Heart left ventricle (tissue), 16 donors: ENCODE results near the gene WDTC1. TPM values are rescaled to one million over a fixed set of nuclear protein-coding genes. Genes with fewer than 3 reads are reported as not detected.

Experiments
- ATAC-seq, 4 donors: fragments of 200-7000 bp; cut with Tn5 transposase; one replicate each; pipeline ENCODE4 v1.9.1; 2020 to 2022; ENCODE audit warnings: moderate library complexity in 4 of 4, mild to moderate bottlenecking in 3 of 4, moderate number of reproducible peaks in 1 of 4
- DNase-seq, 5 donors: peaks; one replicate each; pipeline ENCODE4 v3.0.0-alpha.2; 2020
- H3K27ac ChIP-seq, 12 donors: fragments of 200-600 bp; sonication (generic) in 4 of 12; one replicate each; pipeline versions ENCODE4 v1.5.0 to v1.8.0; 2016 to 2022; ENCODE audit warnings: mild to moderate bottlenecking in 2 of 12
- H3K27me3 ChIP-seq, 9 donors: fragments of 200-600 bp; sonication (generic) in 2 of 9; one replicate each; pipeline versions ENCODE4 v1.5.1 to v1.8.0; 2016 to 2022; ENCODE audit warnings: mild to moderate bottlenecking in 3 of 9
- H3K36me3 ChIP-seq, 9 donors: fragments of 200-600 bp; sonication (generic) in 2 of 9; one replicate each; pipeline versions ENCODE4 v1.5.0 to v1.8.0; 2018 to 2022; ENCODE audit warnings: mild to moderate bottlenecking in 2 of 9
- H3K4me1 ChIP-seq, 12 donors: fragments of 200-600 bp; sonication (generic) in 4 of 12; one replicate each; pipeline versions ENCODE4 v1.5.0 to v1.8.0; 2016 to 2022; ENCODE audit warnings: mild to moderate bottlenecking in 3 of 12
- H3K4me3 ChIP-seq, 12 donors: fragments of 200-600 bp; sonication (generic) in 4 of 12; one replicate each; pipeline versions ENCODE4 v1.5.0 to v1.8.0; 2017 to 2022; ENCODE audit warnings: mild to moderate bottlenecking in 9 of 12, moderate library complexity in 4 of 12
- H3K9me3 ChIP-seq, 12 donors: fragments of 200-600 bp; sonication (generic) in 4 of 12; one replicate each; pipeline versions ENCODE4 v1.5.0 to v1.8.0; 2016 to 2022; ENCODE audit warnings: mild to moderate bottlenecking in 1 of 12
- POLR2A ChIP-seq, 2 donors: fragments of 450-650 bp; IDR thresholded peaks; one replicate each; pipeline ENCODE4 v1.6.1; 2017; ENCODE audit warnings: antibody characterized with exemption in 2 of 2, mild to moderate bottlenecking in 2 of 2, moderate library complexity in 2 of 2
- WGBS, 4 donors: extraction: QIAGEN DNeasy Blood & Tissue Kit in 2 of 4; methylation state at CpG; one replicate each; pipeline versions ENCODE4 v1.1.5 to v1.1.7; 2013 to 2018; 5-methylcytosine and 5-hydroxymethylcytosine counted together
- intact Hi-C, 10 donors: fragments of 100-400 bp; cut with DNase I; formaldehyde crosslinking; loops; one replicate each; pipeline versions ENCODE4 v1.11.1 to v1.14.2; 2022
- polyA plus RNA-seq, 2 donors: library from polyadenylated mRNA; stranded (reverse); fragments of 200-250 nt; gene quantifications; one replicate each; pipeline ENCODE4 v1.2.3, GENCODE V29; 2013
- total RNA-seq, 9 donors: library from RNA; depleted of rRNA in 2 of 9; stranded (reverse); fragments of >200 nt in 2 of 9; fragmentation: NEBNext Ultra II Directional in 3 of 9; extraction: Animal tissue kit (Norgen Biotek cat#: 25700) in 3 of 9; gene quantifications; one replicate each; pipeline versions ENCODE4 v1.1.0 to v1.2.4, GENCODE V29; 2016 to 2023
- TF ChIP-seq, protein P1 (sequence below), 12 donors: fragments of 200-600 bp; sonication (generic) in 4 of 12; IDR thresholded peaks; one replicate each; pipeline versions ENCODE4 v1.5.0 to v1.8.0; 2018 to 2022; ENCODE audit warnings: antibody characterized with exemption in 12 of 12, mild to moderate bottlenecking in 5 of 12
- donor health status: ischemic (EF 13 %, LVEDD 7.1; RV severe dilation, severe dysfunction).
- donor health status: healthy with polysubstance abuse.
- donor health status: DM: no; HTN: yes; CAD: no.
- donor health status: DM: no; HTN: no; CAD: no.
- donor health status: ischemic (EF 25% LVEDD 6.9; RV normal size, moderate dysfunction).
- donor health status: ischemic (EF 25% LVEDD 5.7; RV mildly dilated, moderate dysfunction).
- donor health status: healthy.
- donor health status: DM: yes; HTN: yes; CAD: no.
- donor health status: ischemic (EF 35%, LVEDD 5.7; RV mildly dilated, moderate dysfunction).
- donor health status: nonischemic (EF 11% LVEDD 7.7; RV severe dilation, severe dysfunction).
- donor health status: DM: yes; HTN: yes; CAD: no.
- donor health status: PGD.
- donor health status: ischemic (EF 29% LVEDD 5.4; RV normal size, mild dysfunction).
- donor health status: nonischemic (EF 23%, LVEDD 6.1; RV moderate dilation, normal function).

Gene WDTC1
- total and polyA plus RNA-seq, 11 donors: 30.8 to 94.5 (median 59.6) TPM

DNA sequence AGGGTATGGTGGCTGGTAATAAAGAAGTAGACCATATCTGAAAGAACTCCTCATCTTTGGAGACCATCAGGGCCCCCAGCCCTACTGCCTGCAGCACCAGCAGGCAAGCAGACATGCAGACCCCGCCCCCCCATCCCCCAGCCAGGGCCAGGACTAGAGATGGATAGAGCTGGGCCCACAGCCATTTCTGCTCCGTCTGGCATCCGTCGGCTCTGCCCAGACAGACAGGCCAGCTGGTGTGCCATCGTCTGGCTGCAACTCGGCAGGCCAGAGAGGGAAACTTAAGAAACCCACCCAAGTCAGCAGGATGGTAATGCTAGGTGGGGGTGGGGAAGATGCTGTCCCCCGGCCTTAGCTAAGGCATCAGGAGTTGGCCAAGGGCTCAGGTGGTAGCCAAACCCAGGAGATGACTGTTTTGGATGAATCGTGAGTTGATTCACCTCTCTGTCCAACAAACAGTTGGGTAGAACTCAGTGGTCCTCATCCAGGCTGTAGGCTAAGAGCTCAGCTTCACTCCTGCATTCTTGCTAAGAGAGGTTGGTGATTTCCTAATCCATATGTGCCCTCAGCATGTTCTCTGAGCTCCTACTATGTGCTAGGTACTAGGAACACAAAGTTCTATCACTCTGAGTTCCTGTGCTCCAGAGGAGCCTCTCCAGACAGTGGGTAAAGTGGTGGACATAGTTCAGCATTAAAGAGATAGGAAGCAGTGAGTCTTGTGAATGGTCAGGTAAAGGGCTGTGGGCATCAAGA lies 64.4 kb downstream of the WDTC1 start:
- TF ChIP-seq, protein P1, sequence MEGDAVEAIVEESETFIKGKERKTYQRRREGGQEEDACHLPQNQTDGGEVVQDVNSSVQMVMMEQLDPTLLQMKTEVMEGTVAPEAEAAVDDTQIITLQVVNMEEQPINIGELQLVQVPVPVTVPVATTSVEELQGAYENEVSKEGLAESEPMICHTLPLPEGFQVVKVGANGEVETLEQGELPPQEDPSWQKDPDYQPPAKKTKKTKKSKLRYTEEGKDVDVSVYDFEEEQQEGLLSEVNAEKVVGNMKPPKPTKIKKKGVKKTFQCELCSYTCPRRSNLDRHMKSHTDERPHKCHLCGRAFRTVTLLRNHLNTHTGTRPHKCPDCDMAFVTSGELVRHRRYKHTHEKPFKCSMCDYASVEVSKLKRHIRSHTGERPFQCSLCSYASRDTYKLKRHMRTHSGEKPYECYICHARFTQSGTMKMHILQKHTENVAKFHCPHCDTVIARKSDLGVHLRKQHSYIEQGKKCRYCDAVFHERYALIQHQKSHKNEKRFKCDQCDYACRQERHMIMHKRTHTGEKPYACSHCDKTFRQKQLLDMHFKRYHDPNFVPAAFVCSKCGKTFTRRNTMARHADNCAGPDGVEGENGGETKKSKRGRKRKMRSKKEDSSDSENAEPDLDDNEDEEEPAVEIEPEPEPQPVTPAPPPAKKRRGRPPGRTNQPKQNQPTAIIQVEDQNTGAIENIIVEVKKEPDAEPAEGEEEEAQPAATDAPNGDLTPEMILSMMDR (IDR thresholded peaks at IDR 0.05): no peak
- no peak for TF ChIP-seq POLR2A (IDR thresholded peaks at IDR 0.05)
- Histone ChIP-seq H3K36me3 (peaks cover 0 to 82% (median 67%) of the 10 kb centered on the region in 9 donors), H3K27ac (peak overlapping the region; percentile 48 to 94 (median 79)), H3K4me1 (peaks cover 3 to 44% (median 31%) of the 10 kb centered on the region in 12 donors), H3K4me3 (no peak overlapping the region), H3K27me3 (no peaks in the 10 kb centered on the region), H3K9me3 (no peaks in the 10 kb centered on the region)
- intact Hi-C loops: loop anchor here in 6 of 10 donors (1.0 to 10.0 kb wide), 6 partner anchors 95 to 368 kb away; no protein-coding TSS in a partner anchor
- peak in 1 of 5 donors; percentile 38 for DNase-seq
- 59 to 62% (median 60%) methylated on average over 7 to 8 of the region's 8 CpGs for WGBS, 4 donors
- no peak for ATAC-seq

- H3K36me3 ChIP-seq: peaks cover 0 to 82% (median 67%) of the 10 kb centered on the region in 9 donors
- intact Hi-C loops: loop anchor here (1.0 to 10.0 kb wide), 12 partner anchors 55 to 368 kb away; partner anchors contain the start of gene GPR3 (in 2 of the 10)
- H3K27ac ChIP-seq: peak overlapping the region; percentile 48 to 94 (median 79)
- no peaks in the 10 kb centered on the region for H3K27me3 ChIP-seq
- 34 to 48% (median 46%) methylated on average over 14 of the region's 14 CpGs for WGBS, 4 donors
- ATAC-seq (peak; percentile 63 to 72 (median 69)), DNase-seq (peak; percentile 55 to 82 (median 75))
- no peak overlapping the region for H3K4me3 ChIP-seq
- H3K4me1 ChIP-seq: peaks cover 3 to 44% (median 31%) of the 10 kb centered on the region in 12 donors
- H3K9me3 ChIP-seq: no peaks in the 10 kb centered on the region
- TF ChIP-seq, protein P1 (IDR thresholded peaks at IDR 0.05): no peak
- no peak for TF ChIP-seq POLR2A (IDR thresholded peaks at IDR 0.05)
These were observed 65.2 kb downstream of the WDTC1 start for GRCh38 chr1:27299385-27300271.

- DNase-seq (peak; percentile 75 to 92 (median 83)), ATAC-seq (peak; percentile 77 to 87 (median 85))
- Histone ChIP-seq H3K4me3 (no peak overlapping the region), H3K4me1 (peaks cover 3 to 44% (median 31%) of the 10 kb centered on the region in 12 donors), H3K36me3 (peaks cover 0 to 82% (median 66%) of the 10 kb centered on the region in 9 donors), H3K27ac (peak overlapping the region; percentile 48 to 94 (median 79)), H3K27me3 (no peaks in the 10 kb centered on the region), H3K9me3 (no peaks in the 10 kb centered on the region)
- 29 to 34% (median 32%) methylated on average over 5 of the region's 5 CpGs for WGBS, 4 donors
- intact Hi-C loops: loop anchor here (1.0 to 10.0 kb wide), 11 partner anchors 54 to 367 kb away; partner anchors contain the start of gene GPR3 (in 2 of the 10)
- no peak for TF ChIP-seq POLR2A (IDR thresholded peaks at IDR 0.05)
- TF ChIP-seq, protein P1 (IDR thresholded peaks at IDR 0.05): peak; percentile 92 to 100 (median 98)
These were observed 66.1 kb downstream of the WDTC1 start for GRCh38 chr1:27300341-27301051.
